ES-I3 (cell line): ENCODE data around the gene SLC2A13.
"Not testable (repeated sequence)": the region's sequence is repeated elsewhere in the genome, so short reads cannot be mapped to it uniquely, and the experiment has no call there.

Source experiments
- H3K36me3 ChIP-seq: 2 replicates; pipeline ENCODE4 v1.6.1; 2013; ENCODE audit warnings: mild to moderate bottlenecking, low read length, control low read depth, moderate library complexity; ENCODE audit not compliant: insufficient read depth
- H3K4me1 ChIP-seq: 2 replicates; pipeline ENCODE4 v1.6.1; 2013; ENCODE audit warnings: mild to moderate bottlenecking, control low read depth, low read length; ENCODE audit not compliant: insufficient read depth
- H3K9ac ChIP-seq: 2 replicates; pipeline ENCODE4 v1.6.1; 2013; ENCODE audit warnings: low read depth, mild to moderate bottlenecking, low read length, moderate library complexity
- H3K9me3 ChIP-seq: 2 replicates; pipeline ENCODE4 v1.6.1; 2013; ENCODE audit warnings: mild to moderate bottlenecking, low read length, moderate library complexity; ENCODE audit not compliant: control insufficient read depth, insufficient read depth

The SLC2A13 gene

DNA sequence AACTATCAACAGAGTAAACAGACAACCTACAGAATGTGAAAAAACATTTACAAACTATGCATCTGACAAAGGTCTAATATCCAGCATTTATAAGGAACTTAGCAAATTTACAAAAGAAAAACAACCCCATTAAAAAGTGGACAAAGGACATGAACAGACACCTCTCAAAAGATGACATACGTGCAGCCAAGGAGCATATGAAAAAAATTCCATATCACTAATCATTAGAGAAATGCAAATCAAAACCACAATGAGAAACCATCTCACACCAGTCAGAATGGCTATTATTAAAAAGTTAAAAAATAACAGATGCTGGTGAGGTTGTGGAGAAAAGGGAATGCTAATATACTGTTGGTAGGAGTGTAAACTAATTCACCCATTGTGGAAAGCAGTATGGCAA lies 257.7 kb downstream of the SLC2A13 start:
- not testable (repeated sequence) for H3K4me1 ChIP-seq, H3K9me3 ChIP-seq, H3K9ac ChIP-seq, H3K36me3 ChIP-seq

DNA sequence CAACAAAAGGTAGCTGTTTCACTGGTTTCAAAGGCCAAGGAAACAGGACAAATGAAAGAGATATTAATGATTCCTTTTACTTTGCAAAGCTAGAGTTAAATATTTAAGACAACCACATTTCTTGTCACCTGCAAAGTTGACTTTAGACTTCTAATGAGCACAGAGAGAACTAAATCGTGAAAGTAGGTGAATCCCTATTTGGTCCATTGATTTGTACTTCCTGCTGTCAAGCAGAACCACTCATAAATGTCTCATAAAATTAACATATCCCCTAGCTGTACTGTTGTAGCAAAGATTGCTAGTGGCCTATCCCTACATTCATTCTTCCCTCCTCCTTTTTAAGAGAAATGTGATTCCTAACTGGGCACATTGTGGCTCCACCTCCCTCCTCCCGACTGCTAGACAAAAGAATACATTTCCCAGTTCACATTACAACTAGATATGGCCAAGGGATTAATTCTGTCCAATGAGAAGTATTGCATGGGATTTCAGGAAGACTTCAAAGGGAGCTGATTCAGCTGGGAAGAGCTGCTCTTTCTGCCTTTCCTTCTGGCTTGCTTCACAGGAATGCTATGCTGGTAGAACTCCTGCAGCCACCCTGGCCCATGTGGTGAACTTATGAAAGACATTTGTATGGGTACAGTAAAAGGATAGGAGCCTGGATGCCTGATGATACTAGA lies 258.8 kb downstream of the SLC2A13 start:
- Histone ChIP-seq H3K36me3 (no peaks in the 10 kb centered on the region), H3K9me3 (no peaks in the 10 kb centered on the region), H3K4me1 (no peaks in the 10 kb centered on the region), H3K9ac (no peak overlapping the region)

DNA sequence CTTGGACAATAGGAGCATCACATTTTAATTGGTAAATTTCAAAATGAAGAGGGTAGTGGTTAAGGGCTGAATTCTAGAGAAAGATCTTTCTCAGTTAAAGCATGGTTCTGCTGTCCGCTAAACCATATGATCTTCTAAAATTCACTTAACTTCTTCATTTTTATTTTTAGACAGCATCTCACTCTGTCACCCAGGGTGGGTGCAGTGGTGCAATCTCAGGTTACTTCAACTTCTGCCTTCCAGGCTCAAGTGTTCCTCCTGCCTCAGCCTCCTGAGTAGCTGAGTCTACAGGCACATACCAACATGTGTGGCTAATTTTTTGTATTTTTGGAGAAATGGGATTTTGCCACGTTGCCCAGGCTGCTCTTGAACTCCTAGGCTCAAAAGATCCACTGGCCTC lies 259.6 kb downstream of the SLC2A13 start:
- H3K9ac ChIP-seq: no peak overlapping the region
- H3K9me3 ChIP-seq: no peaks in the 10 kb centered on the region
- H3K4me1 ChIP-seq: no peaks in the 10 kb centered on the region
- no peaks in the 10 kb centered on the region for H3K36me3 ChIP-seq

DNA sequence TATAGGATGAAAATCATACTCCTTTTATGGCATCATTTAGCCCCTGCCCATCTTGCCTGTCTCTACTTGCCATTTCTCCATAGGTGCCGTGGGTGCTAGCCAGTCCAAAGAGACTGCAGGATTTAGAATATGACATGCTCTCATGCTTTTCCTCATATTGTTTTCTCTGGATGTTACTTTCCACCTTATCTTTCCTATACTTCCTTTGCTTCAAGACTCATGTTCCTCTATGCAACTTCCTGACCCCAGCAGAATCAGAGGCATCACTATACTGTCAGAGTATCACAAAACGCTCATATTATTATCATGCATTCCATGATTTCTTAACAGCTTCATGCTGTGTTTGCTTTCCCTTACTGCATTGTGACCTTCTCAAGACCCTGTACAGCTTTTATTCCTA lies 265.5 kb downstream of the SLC2A13 start:
- Histone ChIP-seq H3K36me3 (no peaks in the 10 kb centered on the region), H3K9me3 (no peaks in the 10 kb centered on the region), H3K4me1 (no peaks in the 10 kb centered on the region), H3K9ac (no peak overlapping the region)

DNA sequence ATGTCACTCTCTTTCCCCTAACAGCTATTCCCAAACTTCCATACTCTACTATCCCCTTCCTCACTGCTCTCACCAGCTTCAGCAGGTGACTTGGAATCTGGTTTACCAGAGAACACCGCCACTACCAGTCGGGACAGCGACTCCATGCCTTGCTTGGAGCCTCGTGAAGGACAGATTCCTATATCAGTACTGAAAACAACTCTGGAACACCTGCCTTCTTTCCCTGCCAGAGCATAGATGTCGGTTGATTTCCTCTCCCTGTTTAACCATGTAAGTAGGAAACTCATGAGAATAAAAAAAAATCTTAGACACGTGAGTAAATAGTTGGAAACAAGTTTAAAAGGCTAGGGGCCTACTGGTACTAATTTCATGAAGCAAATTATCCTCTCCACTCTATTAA lies 266.8 kb downstream of the SLC2A13 start:
- no peak overlapping the region for H3K9ac ChIP-seq
- H3K36me3 ChIP-seq: no peaks in the 10 kb centered on the region
- no peaks in the 10 kb centered on the region for H3K9me3 ChIP-seq
- no peaks in the 10 kb centered on the region for H3K4me1 ChIP-seq

DNA sequence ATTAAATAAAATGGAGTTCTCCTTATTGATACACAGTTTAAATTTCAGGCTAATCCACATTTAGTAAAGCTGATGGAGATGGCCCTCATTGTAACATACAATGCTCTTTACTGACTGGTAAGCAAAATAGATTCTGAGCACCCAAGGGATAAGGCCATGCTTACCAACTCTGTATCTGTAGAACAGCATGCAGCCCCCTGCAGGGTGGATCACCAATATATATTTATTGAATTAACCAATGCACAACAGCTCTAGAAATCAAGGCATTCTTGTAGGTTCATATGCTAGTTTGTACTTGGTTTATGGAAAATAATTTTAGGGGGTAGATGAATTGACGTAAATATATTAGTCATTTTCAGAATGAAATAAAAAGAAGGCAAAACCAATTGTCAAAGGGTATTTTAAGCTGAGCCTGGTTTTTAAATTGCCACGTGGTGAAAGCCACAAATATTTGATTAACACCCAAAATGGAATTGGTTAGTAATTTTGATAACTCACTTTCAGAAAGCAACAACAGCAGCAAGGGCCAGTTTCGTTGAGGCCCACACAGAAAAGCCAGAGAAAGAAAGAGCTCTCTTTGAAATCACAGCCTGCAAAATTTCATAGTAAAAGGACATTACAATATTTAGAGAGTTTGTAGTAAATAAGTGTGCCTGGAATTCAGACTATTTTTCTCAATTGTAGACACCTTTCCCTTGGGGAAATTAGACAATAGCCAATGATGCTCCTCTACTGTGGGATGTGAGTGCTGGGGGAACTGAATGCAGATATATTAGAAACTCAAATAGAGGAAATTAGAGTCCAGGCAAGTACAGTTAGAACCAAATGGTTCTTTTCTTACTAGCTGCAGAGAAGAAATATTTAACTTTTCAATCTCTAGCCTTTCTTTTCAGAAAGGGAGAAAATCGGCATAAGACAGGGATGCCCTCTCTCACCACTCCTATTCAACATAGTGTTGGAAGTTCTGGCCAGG lies 270.1 kb downstream of the SLC2A13 start:
- no peak overlapping the region for H3K9ac ChIP-seq
- H3K36me3 ChIP-seq: no peaks in the 10 kb centered on the region

DNA sequence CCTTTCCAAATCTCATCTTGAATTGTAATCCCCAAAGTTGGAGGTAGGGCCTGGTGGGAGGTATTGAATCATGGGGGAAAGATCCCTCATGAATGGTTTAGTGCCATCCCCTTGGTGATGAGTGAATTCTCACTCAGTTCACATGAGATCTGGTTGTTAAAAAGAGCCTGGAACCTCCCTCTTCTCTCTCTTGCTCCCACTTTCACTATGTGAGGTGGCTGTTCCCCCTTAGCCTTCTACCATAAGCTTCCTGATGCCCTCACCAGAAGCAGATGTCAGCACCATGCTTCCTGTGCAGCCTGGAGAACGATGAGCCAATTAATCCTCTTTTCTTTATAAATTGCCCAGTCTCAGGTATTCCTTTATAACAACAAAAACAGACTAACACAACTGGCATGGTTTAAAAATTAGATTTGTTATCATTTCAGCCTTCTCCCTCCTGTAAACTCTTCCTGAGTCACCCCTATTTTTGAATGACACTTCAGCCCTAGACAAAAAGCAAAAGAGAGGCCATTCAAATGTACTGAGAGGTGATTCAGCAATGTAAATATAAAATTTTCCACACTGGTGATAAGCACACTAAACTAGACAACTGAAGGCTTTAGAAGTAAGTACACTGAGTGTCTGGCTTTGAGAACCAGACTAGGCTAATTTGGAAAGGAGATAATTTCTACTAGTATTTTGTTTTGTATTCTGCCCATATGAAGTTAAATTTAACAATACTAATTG lies 274.1 kb downstream of the SLC2A13 start:
- Histone ChIP-seq H3K4me1 (no peaks in the 10 kb centered on the region), H3K36me3 (no peaks in the 10 kb centered on the region; the same call in 1 of the 2 replicates), H3K9ac (no peak overlapping the region), H3K9me3 (peaks cover 3% of the 10 kb centered on the region; the same call in 1 of the 2 replicates)

More for the DNA sequence above, 270.1 kb downstream of the SLC2A13 start:
- H3K4me1 ChIP-seq: no peaks in the 10 kb centered on the region
- no peaks in the 10 kb centered on the region for H3K9me3 ChIP-seq

DNA sequence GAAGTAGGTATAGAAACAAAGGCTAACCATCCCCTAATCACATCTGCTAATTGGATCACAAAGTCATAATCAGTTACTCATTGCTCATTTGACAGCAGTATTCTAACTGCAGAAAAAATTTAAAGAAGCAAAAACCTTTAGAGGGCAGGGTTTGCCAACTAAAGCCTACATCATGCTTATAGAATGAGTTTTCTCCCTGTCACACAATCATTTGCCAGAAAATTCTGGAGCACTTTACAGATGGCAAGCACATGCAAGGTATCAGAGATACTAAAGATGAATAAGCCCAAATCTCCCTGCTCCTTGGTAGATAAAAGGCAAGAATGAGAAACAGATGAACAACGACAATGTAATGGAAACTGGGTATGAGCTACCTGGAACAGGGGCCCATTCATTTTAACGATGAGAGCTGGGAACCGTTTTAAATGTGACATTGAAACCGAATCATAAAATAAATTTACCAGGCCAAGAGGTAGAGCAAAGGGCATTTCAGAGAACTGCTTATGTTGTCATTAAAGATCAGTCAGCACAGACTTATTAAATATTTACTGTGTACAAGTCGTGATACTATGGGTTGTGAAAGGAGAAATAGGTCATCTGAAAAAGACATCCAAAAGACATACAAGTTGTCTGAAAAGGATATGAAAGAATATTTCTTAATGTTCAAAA lies 274.9 kb downstream of the SLC2A13 start:
- H3K9ac ChIP-seq: no peak overlapping the region
- H3K4me1 ChIP-seq: no peaks in the 10 kb centered on the region
- peaks cover 3% of the 10 kb centered on the region; the same call in 1 of the 2 replicates for H3K9me3 ChIP-seq
- H3K36me3 ChIP-seq: no peaks in the 10 kb centered on the region; the same call in 1 of the 2 replicates

DNA sequence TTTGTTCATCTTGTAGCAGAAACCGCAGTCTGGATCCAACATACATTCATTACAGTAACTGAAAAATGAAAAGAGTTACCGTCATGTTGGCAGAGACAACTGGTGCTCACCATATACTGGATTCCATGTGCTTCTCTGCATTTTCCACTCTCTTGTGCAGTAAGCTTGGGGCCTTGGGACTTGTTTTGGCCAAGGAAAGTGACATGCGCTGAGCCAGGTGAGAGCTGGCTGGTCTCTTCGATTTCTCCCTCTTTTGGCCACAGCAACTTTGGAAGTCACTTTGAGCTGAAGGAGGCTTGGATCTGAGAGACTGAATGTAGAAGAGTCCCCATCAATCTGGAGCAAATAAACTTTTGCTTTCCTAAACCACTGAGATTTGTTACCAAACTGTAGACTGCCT lies 275.7 kb downstream of the SLC2A13 start:
- no peaks in the 10 kb centered on the region; the same call in 1 of the 2 replicates for H3K36me3 ChIP-seq
- H3K4me1 ChIP-seq: no peaks in the 10 kb centered on the region
- H3K9ac ChIP-seq: no peak overlapping the region
- peaks cover 3% of the 10 kb centered on the region; the same call in 1 of the 2 replicates for H3K9me3 ChIP-seq

DNA sequence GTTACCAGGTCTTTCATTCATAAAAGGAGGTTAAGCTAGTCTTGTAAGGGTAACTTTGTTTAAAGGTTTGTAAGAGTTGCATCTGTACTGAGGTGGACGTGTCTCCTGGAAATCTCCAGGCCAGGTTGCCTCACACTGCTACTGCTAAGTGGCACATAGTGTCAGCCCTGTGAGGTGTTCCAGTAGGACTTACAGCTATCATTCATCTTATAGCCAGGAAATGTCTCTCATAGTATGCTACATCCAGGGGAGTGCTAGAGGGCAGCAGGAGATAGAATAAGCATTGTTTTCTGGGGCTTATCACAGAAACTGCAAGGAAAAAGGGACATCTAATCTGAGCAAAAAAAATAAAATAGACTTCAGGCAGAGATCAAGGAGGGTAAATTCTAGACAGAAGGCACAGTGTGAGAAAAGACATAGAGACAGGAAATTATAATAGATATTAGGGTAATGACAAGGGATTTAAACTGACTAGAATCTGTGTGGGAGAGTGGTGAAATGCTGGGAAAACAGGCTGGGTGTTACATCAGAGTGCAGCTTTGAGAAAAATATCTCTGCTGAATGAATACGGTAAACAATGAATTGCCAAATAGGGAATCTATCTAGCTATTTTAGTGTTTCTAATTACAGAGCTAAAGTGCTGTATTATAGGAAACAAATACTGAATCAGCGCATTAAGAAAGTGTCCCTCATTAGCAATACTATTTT lies 281.2 kb downstream of the SLC2A13 start:
- peaks cover 3% of the 10 kb centered on the region; the same call in 1 of the 2 replicates for H3K9me3 ChIP-seq
- H3K36me3 ChIP-seq: no peaks in the 10 kb centered on the region; the same call in 1 of the 2 replicates
- no peak overlapping the region for H3K9ac ChIP-seq
- H3K4me1 ChIP-seq: no peaks in the 10 kb centered on the region

DNA sequence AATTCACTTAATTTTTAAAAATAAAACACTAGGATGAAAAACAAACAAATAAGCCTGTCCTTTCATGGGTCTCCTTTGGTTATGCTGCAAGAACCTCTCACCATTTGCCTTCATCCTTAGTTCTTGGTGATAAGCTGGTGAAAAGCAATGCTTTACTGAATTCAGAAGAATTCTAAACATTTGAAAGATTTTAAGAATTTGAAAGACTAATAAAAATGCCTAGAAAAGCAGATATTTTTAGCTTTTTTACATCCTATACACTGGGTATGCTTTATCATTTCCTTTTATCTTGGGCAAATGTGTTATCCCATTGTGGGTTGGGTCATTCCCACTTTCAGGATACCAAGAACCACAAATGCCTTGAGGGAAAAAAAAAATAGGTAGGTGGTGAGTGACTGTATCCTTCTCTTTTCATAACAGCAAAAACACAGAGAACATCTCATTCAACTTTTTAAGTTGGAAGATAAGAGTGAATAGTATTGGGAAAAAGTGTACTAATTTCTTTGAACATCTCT lies 289.2 kb downstream of the SLC2A13 start:
- H3K36me3 ChIP-seq: no peaks in the 10 kb centered on the region
- H3K4me1 ChIP-seq: no peaks in the 10 kb centered on the region
- H3K9me3 ChIP-seq: no peaks in the 10 kb centered on the region
- no peak overlapping the region for H3K9ac ChIP-seq

DNA sequence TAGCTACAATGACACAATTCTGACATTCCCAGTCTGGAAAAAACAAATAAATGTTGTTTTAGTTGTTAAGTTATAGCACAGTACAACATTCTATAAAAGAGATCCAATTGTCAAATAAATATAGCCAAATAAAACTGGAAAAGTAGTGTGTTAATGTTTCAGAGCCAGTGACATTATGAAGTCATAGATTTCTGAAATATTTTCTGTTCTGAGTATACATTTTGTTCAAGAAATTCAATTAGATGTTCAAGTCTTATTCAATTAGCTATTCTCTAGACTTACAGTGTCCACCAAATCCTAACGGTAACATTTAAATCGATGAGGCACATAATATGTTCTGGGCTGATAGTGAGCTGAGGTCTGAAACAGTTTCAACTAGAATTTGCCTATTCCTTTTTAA lies 290.1 kb downstream of the SLC2A13 start:
- Histone ChIP-seq H3K4me1 (no peaks in the 10 kb centered on the region), H3K9ac (no peak overlapping the region), H3K36me3 (no peaks in the 10 kb centered on the region), H3K9me3 (no peaks in the 10 kb centered on the region)

DNA sequence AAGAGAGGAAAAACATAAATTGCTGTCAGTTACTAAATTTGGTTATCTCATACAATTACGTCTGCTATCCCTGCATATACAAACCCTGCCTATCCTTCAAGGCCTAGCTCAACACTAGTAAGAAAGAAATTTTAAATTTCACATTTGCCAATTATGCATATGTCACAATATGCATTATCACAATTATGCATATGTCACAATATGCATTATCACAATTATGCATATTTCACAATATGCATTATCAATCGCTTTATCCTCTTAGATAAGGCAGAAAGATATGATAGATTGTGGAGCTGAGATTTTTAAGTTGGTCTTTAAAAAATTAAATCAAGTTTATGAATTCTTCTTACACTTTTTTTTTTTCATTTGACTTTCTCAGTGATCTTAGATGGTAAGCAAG lies 291.3 kb downstream of the SLC2A13 start:
- no peaks in the 10 kb centered on the region for H3K4me1 ChIP-seq
- no peaks in the 10 kb centered on the region for H3K36me3 ChIP-seq
- no peaks in the 10 kb centered on the region for H3K9me3 ChIP-seq
- no peak overlapping the region for H3K9ac ChIP-seq
